GM12891 (cell line): ENCODE data around the gene KCNN2.

Experiments used
- POLR2A ChIP-seq: IDR thresholded peaks from 2 replicates; pipeline ENCODE4 v1.6.1; 2011; ENCODE audit warnings: low read depth, low read length, control low read depth
- POLR2AphosphoS5 ChIP-seq: IDR thresholded peaks from 2 replicates; pipeline ENCODE4 v1.6.1; 2011; ENCODE audit warnings: low read depth, low read length, control low read depth
- POU2F2 ChIP-seq: IDR thresholded peaks from 2 replicates; pipeline ENCODE4 v1.6.1; 2011; ENCODE audit warnings: low read depth, mild to moderate bottlenecking, control low read depth, low read length, moderate library complexity
- SPI1 ChIP-seq: IDR thresholded peaks from 2 replicates; pipeline ENCODE4 v1.6.1; 2011; ENCODE audit warnings: low read depth, low read length, control low read depth
- TAF1 ChIP-seq: IDR thresholded peaks from 2 replicates; pipeline ENCODE4 v1.6.1; 2011; ENCODE audit warnings: low read depth, low read length, control low read depth

DNA sequence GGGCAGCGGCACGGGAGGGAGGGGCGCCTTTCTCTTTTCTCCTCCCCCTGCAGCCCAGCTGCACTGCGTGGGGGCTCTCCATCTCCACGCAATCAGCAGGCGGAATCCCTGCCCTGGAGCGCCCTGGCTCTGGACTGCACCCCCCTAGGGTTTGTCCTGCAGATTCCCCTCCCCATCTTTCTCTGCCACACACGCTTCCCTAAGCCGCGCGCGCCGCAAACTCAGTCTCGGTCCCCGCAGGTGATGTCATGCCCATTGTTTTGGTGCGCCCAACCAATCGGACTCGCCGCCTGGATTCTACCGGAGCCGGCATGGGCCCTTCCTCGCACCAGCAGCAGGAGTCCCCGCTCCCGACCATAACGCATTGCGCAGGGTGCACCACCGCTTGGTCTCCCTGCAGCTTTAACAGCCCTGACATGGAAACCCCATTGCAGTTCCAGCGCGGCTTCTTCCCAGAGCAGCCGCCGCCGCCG lies at the start of gene KCNN2:
- TF ChIP-seq POLR2A: no peak
- no peak for TF ChIP-seq POLR2AphosphoS5
- no peak for TF ChIP-seq SPI1
- TF ChIP-seq TAF1: no peak
- no peak for TF ChIP-seq POU2F2
